T-helper 22 cell (primary cell): Measurements from ENCODE around the gene CCDC169.
"Not testable (repeated sequence)": the region's sequence is repeated elsewhere in the genome, so short reads cannot be mapped to it uniquely, and the experiment has no call there.

ENCODE experiments used
- DNase-seq: peaks from one replicate; pipeline ENCODE4 v3.0.0-alpha.2; 2020; ENCODE audit warnings: low read depth

Gene CCDC169

DNA sequence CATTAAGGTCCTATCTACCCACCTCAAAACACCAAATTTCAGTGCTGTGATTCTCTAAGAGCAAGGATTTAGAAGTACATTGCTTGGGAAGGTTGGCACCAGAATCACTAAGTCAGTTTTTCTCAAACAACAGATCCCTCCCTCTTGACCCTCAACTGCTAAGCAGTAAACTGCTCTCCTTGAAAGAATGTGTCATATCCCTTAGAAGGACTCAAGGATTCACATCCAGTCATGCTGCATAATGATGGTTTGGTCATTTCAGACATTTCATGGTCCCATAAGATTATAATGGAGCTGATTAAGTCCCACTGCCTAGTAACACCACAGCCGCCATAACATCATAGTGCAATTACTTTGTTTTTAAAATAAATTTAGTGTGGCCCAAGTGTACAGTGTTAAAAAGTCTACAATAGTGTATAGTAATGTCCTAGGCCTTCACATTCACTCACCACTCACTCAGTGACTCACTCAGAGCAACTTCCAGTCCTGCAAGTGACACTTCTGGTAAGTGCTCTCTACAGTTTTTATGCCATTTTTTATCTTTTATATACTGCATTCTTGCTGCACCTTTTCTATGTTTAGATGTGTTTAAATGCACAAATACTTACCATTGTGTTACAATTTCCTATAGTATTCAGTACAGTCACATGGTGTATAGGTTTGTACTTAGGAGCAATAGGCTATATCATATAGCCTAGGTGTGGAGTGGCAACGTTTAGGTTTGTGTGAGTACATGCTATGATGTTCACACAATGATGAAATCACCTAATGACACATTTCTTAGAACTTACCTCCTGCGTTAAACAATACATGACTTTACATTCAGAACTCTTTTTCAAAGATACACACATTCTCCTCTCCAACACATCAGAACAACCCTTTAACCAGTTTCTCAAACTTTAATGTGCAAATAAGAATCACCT, 15.7 kb upstream of the CCDC169 start:
- DNase-seq, result no peak

DNA sequence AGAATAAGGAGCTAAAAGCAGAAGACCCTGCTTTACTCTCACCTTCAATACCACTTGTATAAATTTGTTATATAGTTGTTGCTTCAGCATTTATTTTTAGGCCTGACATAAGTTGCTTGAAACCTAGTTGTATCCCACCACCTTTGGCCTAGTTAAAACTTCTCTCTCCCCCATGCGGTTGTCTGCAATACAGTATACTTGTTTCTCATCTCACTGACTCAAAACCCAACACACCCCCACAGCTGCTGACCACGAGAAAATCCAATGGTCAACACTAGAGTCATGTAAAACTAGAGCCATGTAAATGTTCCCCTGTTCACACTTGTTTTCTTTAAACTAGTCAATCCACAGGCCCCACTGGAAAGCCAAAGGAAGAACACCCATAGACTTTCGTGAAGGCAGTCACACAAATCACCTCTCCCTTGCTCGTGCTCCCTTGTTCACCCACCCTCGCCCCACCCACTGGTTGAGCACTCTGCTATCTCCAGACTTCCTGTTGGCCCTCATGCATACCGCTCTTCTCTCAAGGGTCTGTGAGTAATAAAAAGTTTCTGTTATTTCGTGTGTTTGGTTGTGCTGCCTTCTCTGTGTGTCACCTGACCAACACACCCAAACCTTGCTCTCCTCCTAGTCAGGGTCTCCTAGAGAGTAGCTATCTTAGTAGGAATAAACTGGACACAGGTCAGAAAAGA, 12.9 kb upstream of the CCDC169 start:
- DNase-seq, result no peak

DNA sequence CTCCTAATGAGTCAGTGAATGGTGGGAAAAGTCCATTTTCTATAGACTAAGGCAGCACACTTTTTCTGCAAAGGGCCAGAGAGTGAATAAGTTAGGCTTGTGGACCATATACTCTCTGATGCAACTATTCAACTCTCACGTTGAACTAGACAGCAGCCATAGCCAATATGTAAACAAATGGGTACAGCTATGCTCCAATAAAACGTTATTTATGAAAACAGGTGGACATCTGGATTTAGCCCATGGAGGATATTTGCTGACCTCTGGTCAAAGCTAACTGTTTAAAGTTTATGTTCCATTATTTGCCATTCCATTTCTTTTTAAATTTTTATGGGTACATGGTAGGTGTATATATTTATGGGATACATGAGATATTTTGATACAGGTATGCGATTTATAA, 4.7 kb upstream of the CCDC169 start:
- no peak for DNase-seq

GRCh38 chr13:36299469-36299868, 1.9 kb upstream of the CCDC169 start:
- DNase-seq, result not testable (repeated sequence)

DNA sequence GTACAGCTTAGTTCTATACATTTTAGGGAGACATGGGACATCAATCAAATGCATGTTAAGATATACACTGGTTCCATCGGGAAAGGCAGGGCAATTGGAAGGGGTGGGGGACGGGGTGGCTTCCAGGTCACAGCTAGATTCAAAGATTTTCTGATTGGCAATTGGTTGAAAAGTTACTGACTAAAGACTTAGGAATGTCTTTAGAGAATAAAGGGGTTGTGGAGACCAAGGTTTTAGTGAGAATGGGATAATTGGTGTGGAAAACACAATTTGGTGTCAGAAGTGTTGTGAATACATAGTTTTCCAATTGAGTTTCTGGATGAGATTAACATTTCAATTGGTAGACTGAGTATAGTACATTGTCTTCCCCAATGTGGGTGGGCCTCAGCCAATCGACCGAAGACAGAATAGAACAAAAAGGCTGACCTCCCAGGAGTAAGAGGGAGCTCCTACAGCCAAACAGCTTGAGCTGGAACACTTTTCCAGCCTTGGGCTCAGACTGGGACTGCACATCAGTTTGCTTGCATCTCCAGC, 988 bp upstream of the CCDC169 start:
- DNase-seq, result no peak

DNA sequence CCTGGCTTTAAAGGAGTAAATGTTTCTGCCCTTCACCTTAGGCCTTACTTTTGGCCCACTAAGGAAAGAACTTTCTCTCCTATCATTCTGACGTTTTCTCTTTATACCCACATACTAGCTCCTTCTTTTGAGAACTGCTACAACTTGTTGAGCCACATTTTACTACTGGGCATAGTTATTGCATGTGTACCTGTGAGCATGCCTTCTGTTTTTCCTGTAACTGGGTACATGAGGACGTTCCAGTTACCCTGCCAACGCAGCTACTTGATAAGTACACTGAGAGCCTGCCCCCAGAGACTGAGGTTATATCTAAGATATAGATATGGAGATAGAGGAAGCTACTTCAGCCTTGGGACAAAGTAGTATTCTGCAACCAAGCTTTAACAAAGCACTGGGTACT, 3.5 kb downstream of the CCDC169 start:
- DNase-seq, result no peak

DNA sequence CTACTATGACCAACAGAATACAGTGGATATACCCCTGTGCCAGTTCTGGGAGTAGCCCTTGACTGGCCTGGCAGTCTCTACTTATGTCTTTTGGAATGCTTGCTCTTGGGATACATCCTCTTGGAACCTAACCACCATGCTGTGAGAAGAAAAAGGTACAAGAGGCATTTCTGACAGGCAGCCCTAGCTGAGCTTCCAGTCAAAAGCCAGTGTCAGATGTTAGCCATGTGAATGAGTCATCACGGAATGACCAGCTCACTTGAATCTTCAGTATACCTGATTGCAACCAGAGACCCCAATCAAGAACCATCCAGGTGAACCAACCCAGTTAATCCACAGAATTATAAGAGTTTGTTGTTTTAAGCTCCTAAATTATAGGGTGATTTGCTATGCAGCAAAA, 4.1 kb downstream of the CCDC169 start:
- no peak for DNase-seq

DNA sequence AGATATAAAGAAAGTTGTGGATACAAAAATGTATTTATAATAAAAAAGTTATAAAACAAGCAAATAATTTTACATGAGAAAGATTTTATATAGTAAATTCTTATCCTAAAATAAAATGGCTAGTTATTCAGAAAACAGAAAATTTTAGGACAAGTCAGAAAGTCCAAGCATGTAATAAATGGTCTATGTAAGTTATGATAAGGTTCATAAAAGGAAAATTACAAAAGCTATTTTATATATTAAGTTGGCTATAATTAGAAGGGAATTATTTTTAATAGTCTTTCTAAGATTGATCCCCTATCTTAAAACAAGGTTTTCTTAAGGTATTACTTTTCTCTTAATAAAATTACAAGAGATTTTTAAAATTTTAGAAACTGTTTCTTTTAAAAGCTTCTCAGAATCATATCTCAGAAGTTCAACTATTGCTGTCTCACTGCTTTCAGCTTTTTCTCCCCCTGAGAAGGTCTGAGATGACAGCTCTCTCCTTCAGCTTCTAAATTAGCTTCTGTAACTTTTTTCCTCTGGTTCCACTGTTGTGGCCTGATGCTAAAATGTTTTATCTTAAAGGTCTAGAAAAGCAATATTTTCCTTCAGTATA, 8.7 kb downstream of the CCDC169 start:
- no peak for DNase-seq

- no peak for DNase-seq
Measured at GRCh38 chr13:36286006-36286405, 11.6 kb downstream of the CCDC169 start.

- no peak for DNase-seq
Measured at GRCh38 chr13:36282821-36283432, 14.7 kb downstream of the CCDC169 start.

DNA sequence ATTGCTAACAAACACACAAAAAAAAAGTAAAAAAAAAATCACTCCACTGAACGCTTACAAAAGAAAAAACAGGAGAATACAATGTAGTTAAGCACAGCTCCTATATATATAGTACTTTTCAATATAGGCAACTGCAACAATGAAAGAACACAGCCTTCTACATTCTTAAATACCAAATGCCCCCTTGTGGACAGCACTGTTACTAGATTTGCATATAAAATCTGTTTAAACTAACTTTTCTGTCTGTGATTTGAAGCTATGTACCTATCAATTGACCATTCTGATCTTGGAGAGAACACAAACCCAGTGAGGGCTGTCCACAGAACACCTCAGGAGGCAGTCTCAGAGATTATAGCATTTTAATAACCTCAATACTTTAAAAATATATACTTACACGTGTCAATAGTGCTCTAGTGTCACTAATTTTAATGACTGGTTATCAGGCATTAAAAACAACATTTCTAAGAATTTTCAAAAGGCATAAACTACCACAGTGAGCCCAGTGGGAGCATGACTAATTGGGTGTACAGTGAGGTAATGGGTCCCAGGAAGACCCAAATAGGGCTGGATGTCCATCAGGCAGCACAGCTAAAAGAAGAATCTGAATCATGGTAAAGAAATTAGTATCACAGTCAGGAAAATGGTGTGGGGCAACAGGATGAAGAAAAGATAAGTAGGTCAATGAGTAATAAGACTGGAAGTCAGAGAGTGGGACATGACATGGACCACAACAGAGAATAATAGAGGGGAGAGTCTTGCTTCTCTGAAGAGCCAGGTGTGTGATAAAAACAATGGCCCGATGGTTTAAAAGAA, 22.2 kb downstream of the CCDC169 start:
- DNase-seq, result no peak

- DNase-seq, result no peak
Measured at GRCh38 chr13:36273431-36273830, 24.2 kb downstream of the CCDC169 start.

GRCh38 chr13:36261976-36262375, 35.6 kb downstream of the CCDC169 start:
- DNase-seq, result no peak

GRCh38 chr13:36261011-36261410, 36.6 kb downstream of the CCDC169 start:
- no peak for DNase-seq

DNA sequence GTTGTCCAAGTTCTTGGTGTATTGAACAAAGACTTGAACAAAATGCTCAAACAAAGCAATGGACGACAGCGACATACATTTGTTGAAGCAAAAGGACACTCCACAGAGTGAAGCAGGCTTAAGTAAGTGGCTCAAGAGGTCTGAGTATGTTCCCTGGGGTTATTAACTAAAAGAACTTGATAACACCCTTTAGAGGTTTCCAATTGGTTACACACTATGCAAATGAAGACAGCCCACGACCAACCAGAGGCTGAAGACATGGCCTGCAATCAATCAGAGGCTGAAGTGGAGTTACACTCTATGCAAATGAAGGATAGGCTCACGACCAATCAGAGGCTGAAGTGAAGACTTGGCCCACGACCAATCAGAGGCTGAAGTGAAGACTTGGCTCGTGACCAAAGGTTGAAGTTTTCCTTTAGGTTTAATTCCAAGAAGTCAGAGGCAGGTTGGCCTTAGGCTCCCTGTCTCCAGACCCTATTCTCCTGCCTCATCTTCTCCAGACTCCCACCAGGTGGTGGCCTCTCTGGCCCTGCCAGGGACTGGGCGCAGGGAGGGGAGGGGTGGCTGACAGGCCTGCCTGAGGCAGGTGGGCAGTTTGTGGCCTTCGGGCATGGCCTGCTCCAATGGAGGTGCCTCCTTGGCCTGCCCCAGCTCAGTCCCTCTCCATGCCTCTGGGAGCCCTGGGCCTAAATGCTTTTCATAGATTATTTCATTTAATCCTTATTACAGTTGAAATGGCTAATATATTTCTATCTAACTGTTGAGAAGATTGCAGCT, 38.1 kb downstream of the CCDC169 start:
- DNase-seq, result no peak

DNA sequence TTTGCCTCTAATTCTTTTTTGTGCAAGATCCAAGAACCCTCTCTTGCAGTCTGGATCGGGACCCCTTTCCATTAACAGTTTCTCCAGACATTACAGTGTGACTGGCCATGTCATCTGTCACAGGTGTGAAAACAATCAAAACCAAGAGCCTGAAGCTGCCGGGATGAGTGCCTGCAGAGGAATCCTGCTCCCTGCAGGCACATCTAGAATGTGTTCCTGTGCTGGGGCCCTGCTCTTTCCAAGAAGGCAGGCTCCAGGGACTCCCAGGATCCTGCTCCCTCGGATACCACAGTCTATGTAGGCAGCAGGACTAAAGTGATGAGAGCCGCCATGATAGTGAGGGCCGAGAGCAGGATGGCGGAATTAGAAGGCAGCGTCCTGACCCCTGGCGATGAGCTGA, 38.8 kb downstream of the CCDC169 start:
- DNase-seq, result no peak

- no peak for DNase-seq
Measured at GRCh38 chr13:36251526-36251925, 46.1 kb downstream of the CCDC169 start.

DNA sequence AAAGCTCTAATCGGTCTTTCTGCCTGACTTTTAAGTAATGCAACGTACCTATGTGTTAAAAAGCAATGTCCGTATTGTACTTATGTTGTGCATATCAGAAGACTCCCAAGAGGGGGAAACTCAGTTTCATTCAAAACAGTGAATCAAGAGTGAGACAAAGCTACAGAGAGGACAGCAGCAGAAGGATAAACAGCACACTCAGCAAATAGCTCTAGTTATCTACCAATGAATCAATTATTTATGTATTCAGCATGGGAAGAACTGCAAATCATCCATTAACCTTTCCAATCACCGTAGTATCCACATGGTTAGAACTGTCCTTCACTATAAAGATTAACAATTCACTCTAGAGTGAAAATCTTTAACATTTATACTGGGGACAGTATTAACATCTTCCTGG, 46.6 kb downstream of the CCDC169 start:
- DNase-seq, result no peak

DNA sequence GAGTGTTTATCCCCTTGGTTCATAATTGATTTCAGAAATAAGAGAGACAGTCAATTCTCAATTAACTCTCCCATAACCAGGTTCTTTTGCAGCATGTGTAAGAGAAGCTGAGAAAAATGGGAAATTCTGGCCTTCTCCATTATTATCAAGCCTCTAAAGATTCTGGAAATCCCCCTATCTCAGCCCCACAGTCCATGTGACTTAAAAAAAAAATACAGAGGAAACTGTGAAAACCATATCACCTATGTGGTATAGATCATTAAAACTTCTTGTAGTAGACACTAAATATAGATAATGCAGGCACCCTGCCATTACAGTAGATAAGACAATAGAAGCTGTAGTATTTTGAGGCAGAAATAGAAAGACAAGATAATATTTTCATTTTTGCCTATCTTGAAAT, 48.9 kb downstream of the CCDC169 start:
- DNase-seq, result no peak

DNA sequence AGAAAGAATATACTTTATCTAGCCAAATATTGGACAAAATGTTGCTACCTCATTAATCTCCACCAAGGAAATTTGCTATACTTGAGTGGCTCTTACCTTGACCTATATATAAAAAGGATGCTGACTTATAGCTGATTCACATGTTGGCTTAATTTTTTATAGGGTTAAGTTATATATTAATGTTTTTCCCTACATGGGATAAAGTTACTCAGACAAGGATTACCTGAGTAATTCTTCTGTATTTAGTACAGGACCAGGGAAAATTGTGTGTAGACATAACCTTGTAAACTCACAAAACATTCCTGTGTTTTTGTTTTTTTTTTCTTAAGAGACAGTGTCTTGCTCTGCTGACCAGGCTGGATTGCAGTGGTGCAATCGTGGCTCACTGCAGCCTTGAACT, 52.6 kb downstream of the CCDC169 start:
- DNase-seq, result no peak

GRCh38 chr13:36244073-36244472, 53.5 kb downstream of the CCDC169 start:
- DNase-seq, result no peak
